Measurements from ENCODE around the gene UST.

Gene UST

GRCh38 chr6:149049230-149049629 lies 302.4 kb downstream of the UST start:
- DNase-seq: no peak

- DNase-seq: no peak
Measured at GRCh38 chr6:149050160-149050559, 303.3 kb downstream of the UST start.

GRCh38 chr6:149052350-149053106 lies 305.7 kb downstream of the UST start:
- no peak for DNase-seq

DNA sequence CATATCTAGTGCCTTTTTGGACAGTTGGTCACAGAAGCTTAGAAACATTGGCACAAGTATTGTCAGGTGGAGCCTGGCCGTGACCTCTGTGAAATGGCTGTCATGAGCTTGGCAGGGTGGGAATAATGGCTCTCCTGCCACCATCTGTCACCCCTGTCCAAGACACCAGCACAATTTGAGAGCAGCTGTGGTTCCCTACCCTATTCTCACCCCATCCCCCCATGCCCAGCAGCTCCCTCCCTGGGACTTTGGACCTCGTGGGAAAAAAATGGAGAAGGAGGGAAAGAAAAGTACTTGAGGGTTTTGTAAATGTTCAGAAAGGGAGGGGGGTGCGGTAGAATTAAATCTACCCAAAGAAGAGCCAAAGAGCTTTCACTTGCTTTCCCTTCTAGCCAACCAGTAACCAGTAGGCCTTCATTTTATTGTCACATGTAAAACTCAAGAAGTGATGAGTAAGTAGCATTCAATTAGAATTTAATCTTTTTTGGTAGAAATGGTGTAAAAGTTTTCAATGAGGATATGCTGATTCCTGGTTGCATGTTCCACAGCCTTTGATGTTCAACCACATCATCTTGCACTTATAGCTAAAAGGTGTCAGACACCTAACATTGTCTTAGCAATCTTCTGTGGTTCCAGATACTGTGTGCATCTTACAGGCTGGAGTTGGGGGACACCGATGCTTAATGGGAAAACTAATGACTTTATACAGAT lies 307.2 kb downstream of the UST start:
- no peak for DNase-seq

DNA sequence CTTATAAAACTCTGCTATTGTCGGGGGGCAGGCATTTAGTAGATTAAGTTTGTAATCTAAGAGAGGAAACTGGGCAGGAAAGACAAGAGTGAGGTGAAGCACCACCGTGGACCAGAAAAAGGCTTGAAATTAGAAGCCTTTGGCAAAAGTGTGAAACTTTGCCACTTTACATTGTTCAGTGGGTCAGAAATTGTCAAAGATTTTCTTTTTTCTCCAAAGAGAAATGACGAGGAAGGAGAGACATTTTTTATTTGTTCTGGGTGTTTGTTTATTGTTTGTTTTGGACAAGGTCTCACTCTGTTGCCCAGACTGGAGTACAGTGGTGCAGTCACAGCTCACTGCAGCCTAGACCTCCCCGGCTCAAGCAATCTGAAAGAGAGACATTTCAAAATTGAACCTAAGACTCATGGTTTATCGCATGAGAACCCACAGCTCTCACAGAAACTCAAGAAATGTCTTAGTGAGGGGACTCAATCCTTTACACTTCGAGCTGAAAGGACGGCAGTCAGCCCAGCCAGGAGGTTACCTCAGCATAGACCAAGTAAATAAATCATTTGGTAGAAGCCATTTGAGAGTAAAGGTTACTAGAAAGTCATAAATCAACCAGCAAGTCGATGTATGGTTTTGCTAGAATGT lies 307.8 kb downstream of the UST start:
- DNase-seq: no peak

GRCh38 chr6:149055195-149055899 lies 308.5 kb downstream of the UST start:
- DNase-seq: no peak

- no peak for DNase-seq
Measured at GRCh38 chr6:149056777-149057463, 310.1 kb downstream of the UST start.

DNA sequence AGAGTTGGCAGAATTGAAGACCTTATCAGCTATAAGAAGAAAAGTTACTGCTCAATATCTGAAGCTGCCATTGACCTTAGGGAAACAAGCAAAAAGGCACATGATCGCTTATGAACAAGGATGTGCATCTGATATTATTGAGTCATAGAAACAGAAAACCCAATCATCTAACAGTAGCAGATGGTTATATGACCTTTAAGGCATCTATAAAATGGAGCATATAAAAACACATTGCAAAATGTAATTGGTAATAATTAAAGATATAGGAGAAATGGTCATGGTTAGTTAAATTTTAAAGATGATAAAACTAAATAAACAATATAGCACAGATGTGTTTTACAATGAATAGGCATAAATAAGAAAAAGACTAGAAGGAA lies 310.6 kb downstream of the UST start:
- no peak for DNase-seq

DNA sequence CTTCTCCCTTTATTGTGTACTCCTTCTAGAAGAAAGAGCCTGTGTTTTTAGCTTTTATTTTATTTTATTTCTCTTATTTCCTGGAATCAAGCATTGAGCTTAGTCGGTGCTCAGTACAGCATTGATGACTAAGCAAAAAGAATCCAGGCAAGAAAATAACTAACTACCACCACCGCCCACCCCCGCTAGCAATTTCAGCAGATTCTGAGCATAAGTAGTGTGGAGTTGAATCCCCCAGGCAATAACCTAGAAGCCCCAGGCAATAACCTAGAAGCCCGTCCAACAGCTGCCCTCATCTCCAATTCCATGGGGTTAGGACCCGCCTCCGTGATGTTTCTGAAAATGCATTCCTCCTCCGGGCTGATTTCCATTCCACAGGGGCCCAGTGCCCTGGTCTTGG lies 312.7 kb downstream of the UST start:
- no peak for DNase-seq

- peak; percentile 29 for DNase-seq
Measured at GRCh38 chr6:149060300-149060984, 313.6 kb downstream of the UST start.

GRCh38 chr6:149060985-149061760 lies 314.3 kb downstream of the UST start:
- DNase-seq: peak; percentile 82

GRCh38 chr6:149061930-149062329 lies 315.1 kb downstream of the UST start:
- no peak for DNase-seq

DNA sequence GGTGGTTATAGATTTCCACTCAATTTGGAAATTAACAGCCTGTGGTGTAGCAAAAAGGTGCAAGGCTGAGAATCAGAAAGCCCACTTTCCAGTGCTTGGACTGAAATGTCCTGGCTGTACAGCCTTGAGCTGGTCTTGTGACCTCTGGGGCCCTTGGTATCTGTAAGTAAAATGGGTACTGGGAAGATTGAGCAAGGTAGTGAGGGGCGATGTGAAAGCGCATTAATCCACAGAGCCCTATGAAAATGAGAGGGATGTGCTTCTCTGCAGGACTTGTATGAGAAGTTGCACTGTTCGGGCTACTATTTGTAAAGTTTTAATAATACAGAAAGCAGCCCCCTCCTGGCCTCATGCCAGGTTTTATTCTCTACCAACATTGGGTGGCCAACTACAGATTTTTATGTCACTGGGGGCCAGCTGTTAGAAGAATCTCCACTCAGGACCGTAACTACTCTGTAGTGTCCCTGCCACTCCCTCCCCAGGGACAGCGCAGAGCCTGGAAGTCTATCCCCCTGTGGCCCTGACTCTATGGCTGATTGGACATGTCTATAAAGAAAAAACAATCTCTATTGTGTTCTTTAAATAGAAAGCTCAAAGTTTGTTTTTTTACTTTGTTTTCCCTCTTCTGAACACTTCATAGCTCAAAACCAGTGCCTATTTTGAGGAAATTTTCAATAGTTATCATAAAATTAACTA lies 316.0 kb downstream of the UST start:
- no peak for DNase-seq

GRCh38 chr6:149063468-149063867 lies 316.6 kb downstream of the UST start:
- DNase-seq: no peak

GRCh38 chr6:149064001-149064659 lies 317.3 kb downstream of the UST start:
- DNase-seq: no peak

DNA sequence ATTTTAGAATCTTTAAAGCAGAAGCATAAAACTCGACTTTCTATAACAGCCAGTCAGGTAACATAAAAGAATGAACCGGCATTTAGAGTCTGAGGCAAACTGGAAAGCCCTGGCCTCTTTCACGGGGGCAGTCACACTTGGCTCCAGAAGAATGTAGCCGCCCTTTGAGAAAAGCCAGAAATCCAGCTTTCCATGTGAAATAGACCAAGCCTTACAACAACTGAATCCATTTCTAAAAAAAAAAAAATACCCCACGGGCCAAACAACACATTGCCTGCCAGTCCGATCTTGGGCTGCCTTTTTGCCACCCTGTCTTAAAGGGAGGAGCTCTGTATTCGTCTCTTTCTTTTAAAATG lies 317.8 kb downstream of the UST start:
- DNase-seq: no peak

DNA sequence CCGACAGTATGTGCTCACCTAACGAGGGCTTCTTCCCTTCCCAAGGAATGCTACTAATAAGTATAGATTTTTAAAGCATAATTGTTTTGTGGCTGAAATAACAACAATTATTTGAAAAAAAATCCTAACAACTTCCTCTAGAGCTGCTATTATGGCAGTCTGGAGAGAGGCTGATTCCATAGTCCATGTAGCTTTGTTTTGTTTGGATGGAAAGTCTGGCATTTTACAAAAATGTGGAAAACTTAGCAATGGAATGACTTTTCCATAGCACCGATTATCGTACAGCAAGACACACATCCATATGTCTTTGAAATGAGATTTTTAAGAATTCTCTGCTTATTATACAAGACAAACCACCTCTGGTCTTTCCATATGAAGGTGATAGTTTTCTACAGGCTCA lies 318.3 kb downstream of the UST start:
- DNase-seq: no peak

DNA sequence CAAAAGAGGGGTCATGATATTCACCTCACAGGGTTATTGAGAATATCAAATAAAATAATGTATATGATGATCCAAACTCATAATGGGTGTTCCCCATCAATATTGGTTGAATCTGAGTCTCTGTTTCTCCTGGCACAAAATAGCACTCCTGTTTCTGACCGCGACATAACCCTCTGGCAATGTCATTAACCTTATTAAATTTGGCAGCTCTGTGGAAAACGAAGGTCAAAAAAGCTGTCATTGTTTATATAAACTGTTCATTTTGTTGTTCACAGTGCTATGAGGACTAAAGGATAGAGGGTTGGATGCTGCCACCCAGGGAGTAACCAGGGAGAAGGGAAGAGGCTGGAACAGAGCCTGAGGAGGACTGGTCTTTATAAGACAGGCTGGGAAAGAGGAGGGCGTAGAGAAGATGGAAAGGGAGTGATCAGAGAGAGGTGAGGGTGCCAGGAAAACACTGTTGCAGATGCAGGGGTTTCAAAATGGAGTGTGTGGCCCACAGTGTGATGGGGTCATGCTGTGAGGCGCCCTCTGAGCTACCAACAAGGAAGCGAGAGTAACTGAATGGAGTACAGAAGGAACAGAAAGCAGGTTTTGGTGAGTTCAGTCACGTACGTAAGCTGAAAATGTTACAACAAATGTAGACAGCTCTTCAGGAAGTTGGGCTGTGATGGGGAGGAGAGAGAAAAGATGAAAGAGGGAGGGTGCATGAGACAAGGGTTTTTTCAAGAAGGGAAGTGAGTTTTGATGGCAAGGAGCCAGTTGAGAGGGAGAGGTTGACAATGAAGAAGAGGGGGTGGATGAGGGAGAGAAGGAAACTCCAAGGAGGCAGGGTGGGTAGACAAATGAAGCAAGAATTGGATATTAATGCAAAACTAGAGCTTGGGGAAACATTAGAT lies 319.1 kb downstream of the UST start:
- no peak for DNase-seq

DNA sequence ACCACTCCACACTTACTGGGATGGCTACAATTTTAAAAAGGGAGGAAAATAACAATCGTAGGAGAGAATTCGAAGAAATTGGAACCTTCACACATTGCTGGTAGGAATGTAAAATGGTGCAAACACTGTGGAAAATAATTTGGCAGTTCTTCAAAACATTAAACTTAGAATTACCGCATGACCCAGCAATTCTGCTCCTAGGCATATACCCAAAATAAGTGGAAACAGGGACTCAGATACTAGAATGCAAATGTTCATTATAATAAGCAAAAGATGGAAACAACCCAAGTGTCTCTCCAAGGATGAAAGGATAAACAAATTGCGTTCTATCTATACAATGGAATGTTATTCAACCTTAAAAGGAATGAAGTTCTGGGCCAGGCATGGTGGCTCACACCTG lies 325.2 kb downstream of the UST start:
- DNase-seq: no peak

Data from NCI-H774 (cell line).